Endothelial cell of umbilical vein (primary cell): Measurements from ENCODE around the gene DDX17. TPM values are rescaled to one million over a fixed set of nuclear protein-coding genes. Genes with fewer than 3 reads are reported as not detected.

Experiments used
- BruUV-seq: library from RNA; stranded (reverse); fragments of 400-500 nt; replicated peaks from 2 replicates; lab custom pipeline; 2021; lab: Mats Ljungman, UMichigan
- CTCF ChIA-PET: fragments of 300-600, 350-600 bp; sonication (Branson Sonifier 250); formaldehyde crosslinking; loops from one replicate; lab custom pipeline; 2021; ENCODE audit warnings: antibody characterized with exemption, inconsistent platforms; lab: Charles Lee
- POLR2A ChIA-PET: fragments of 300-600, 350-600 bp; sonication (Branson Sonifier 250); formaldehyde crosslinking; loops from one replicate; lab custom pipeline; 2021; ENCODE audit warnings: antibody characterized with exemption, inconsistent platforms; lab: Charles Lee
- DNase-seq: peaks from one replicate; pipeline ENCODE4 v3.0.0-alpha.2; 2011; ENCODE audit warnings: low read depth, low spot score
- FAIRE-seq: peaks from 2 replicates; lab custom pipeline; 2011; peaks lifted over from hg19 to GRCh38; lab: Jason Lieb, UNC
- H2AFZ ChIP-seq: 2 replicates; pipeline ENCODE4 v1.6.0; 2012; ENCODE audit warnings: low read depth, low read length, control low read depth, inconsistent platforms
- H3K27ac ChIP-seq: 2 replicates; pipeline ENCODE4 v1.5.1; 2011; ENCODE audit warnings: low read depth, mild to moderate bottlenecking, control low read depth, low read length, moderate library complexity; ENCODE audit not compliant: insufficient read depth
- H3K27me3 ChIP-seq, 2 experiments: 2 replicates each; pipeline versions ENCODE4 v1.6.0 to v1.6.1; 2011; ENCODE audit warnings: low read length in 2 of 2, mixed read lengths in 1 of 2; ENCODE audit not compliant: control insufficient read depth in 2 of 2, insufficient read depth in 2 of 2
- H3K36me3 ChIP-seq, 2 experiments: 2 replicates in 1 of 2; 3 replicates in 1 of 2; pipeline ENCODE4 v1.5.1; 2011; ENCODE audit warnings: low read length in 2 of 2, mild to moderate bottlenecking in 1 of 2, moderate library complexity in 1 of 2; ENCODE audit not compliant: control insufficient read depth in 2 of 2, insufficient read depth in 2 of 2; ENCODE audit errors: extremely low read depth in 1 of 2
- H3K4me1 ChIP-seq: 3 replicates; pipeline ENCODE4 v1.5.1; 2011; ENCODE audit warnings: mild to moderate bottlenecking, low read length; ENCODE audit not compliant: control insufficient read depth, insufficient read depth; ENCODE audit errors: extremely low read depth
- H3K4me2 ChIP-seq: 2 replicates; pipeline ENCODE4 v1.6.1; 2011; ENCODE audit warnings: low read length, control low read depth, mixed read lengths; ENCODE audit not compliant: insufficient read depth
- H3K4me3 ChIP-seq, 3 experiments: fragments of 200-600 bp in 1 of 3; sonication (generic), shearing (Covaris generic) in 1 of 3; replicated peaks in 1 of 3; 2 replicates each; pipeline ENCODE4 v1.5.1; 2011 to 2016; ENCODE audit warnings: control low read depth in 3 of 3, low read length in 3 of 3, mild to moderate bottlenecking in 2 of 3, inconsistent platforms in 1 of 3, low read depth in 1 of 3, moderate library complexity in 1 of 3; ENCODE audit not compliant: insufficient read depth in 1 of 3
- H3K79me2 ChIP-seq: 2 replicates; pipeline ENCODE4 v1.6.0; 2012; ENCODE audit warnings: low read length, inconsistent platforms; ENCODE audit not compliant: control insufficient read depth, insufficient read depth
- H3K9ac ChIP-seq: replicated peaks from 2 replicates; pipeline ENCODE3; 2011; ENCODE audit warnings: low read length, control low read depth; ENCODE audit not compliant: insufficient read depth; ENCODE audit errors: extremely low read depth
- H3K9me1 ChIP-seq: replicated peaks from 3 replicates; pipeline ENCODE4 v1.6.0; 2011; ENCODE audit warnings: mild to moderate bottlenecking, low read length; ENCODE audit not compliant: control insufficient read depth, insufficient read depth; ENCODE audit errors: extremely low read depth
- H3K9me3 ChIP-seq: replicated peaks from 2 replicates; pipeline ENCODE4 v1.5.1; 2012; ENCODE audit warnings: low read length, inconsistent platforms; ENCODE audit not compliant: control insufficient read depth, insufficient read depth
- H4K20me1 ChIP-seq: replicated peaks from 2 replicates; pipeline ENCODE3; 2011; ENCODE audit warnings: mild to moderate bottlenecking, low read length; ENCODE audit not compliant: control insufficient read depth, insufficient read depth; ENCODE audit errors: extremely low read depth
- EZH2 ChIP-seq: IDR thresholded peaks from 2 replicates; pipeline ENCODE4 v1.6.1; 2012; ENCODE audit warnings: borderline replicate concordance, low read depth, mild to moderate bottlenecking, moderate library complexity, low read length, inconsistent platforms; ENCODE audit not compliant: severe bottlenecking
- FOS ChIP-seq: IDR thresholded peaks from 2 replicates; pipeline ENCODE4 v1.6.1; 2011; ENCODE audit warnings: mild to moderate bottlenecking, low read length, moderate library complexity, borderline replicate concordance; ENCODE audit not compliant: insufficient read depth
- GATA2 ChIP-seq: IDR thresholded peaks from 2 replicates; pipeline ENCODE4 v1.7.0; 2011; ENCODE audit warnings: low read depth, mild to moderate bottlenecking, moderate library complexity, mixed read lengths, low read length; ENCODE audit not compliant: insufficient read length, insufficient read depth
- JUN ChIP-seq: IDR thresholded peaks from 2 replicates; pipeline ENCODE4 v1.6.1; 2011; ENCODE audit warnings: borderline replicate concordance, low read depth; ENCODE audit not compliant: insufficient read length, insufficient read depth
- MYC ChIP-seq: IDR thresholded peaks from one replicate; pipeline ENCODE4 v1.6.1; 2011; ENCODE audit warnings: mild to moderate bottlenecking, low read depth, low read length
- POLR2A ChIP-seq: IDR thresholded peaks from 2 replicates; pipeline ENCODE4 v1.6.1; 2012; ENCODE audit warnings: low read depth, mild to moderate bottlenecking, control low read depth, low read length
- POLR2AphosphoS5 ChIP-seq: IDR thresholded peaks from 2 replicates; pipeline ENCODE4 v1.6.1; 2012; ENCODE audit warnings: low read depth, mild to moderate bottlenecking, control low read depth, low read length, moderate library complexity; ENCODE audit not compliant: insufficient read depth
- dilution Hi-C: fragments of 300-500 bp; cut with MboI; formaldehyde crosslinking; loops from one replicate; pipeline ENCODE4 v1.15.0; 2019; ENCODE audit warnings: low sequenced_read_pairs; ENCODE audit not compliant: extremely low pct_ligation_motif_present
- intact Hi-C: fragments of 100-400 bp; cut with micrococcal nuclease; formaldehyde crosslinking; loops from one replicate; pipeline ENCODE4 v1.10.0; 2022
- polyA plus RNA-seq, 4 experiments: library from polyadenylated mRNA; depleted of rRNA in 3 of 4; stranded (reverse) in 3 of 4; unstranded in 1 of 4; fragments of >200 nt; gene quantifications; 2 replicates each; pipeline versions ENCODE4 v1.2.1 to v1.2.3, GENCODE V29; 2011 to 2012; ENCODE audit warnings: missing spikeins in 1 of 4
- total RNA-seq: library from RNA; stranded (reverse); gene quantifications from 2 replicates; pipeline ENCODE4 v1.2.3, GENCODE V29; 2021
- TF ChIP-seq, protein P1 (sequence below): IDR thresholded peaks from 2 replicates; pipeline ENCODE4 v1.6.1; 2011; ENCODE audit not compliant: insufficient read depth, insufficient read length
- TF ChIP-seq, protein P2 (sequence below), 2 donors: IDR thresholded peaks; 1 replicate in 1 of 2; 2 replicates in 1 of 2; pipeline ENCODE4 v1.5.1; 2011; ENCODE audit warnings: low read length in 2 of 2, mild to moderate bottlenecking in 2 of 2, moderate library complexity in 2 of 2, control low read depth in 1 of 2, inconsistent platforms in 1 of 2, low read depth in 1 of 2; ENCODE audit not compliant: insufficient read depth in 1 of 2; ENCODE audit errors: extremely low read depth in 1 of 2

The DDX17 gene
- total and polyA plus RNA-seq, 2 donors (not counting 3 experiments of a cell fraction or from before 2014, with no cell fraction given) = 393 to 402 TPM

DNA sequence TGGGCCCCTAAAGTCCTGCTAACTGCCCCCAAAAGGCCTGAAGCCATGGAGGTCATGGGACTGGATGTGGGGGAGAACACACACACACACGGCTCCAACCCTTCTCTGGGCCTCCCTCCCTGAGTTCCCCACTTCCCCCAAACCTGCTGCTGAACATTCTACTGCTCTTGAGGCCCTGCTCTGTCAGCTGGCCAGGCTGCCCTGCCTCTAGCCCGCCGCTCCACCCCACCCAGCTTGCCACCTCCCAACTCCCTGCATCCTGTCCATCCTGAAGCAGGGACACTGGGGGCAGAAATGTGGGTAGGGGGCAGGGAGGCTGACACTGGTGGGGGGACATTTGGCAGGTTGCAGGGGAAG is 52.1 kb downstream of the DDX17 start:
- dilution Hi-C loops (no loop called here), intact Hi-C loops (no loop called here)
- TF ChIP-seq MYC = no peak
- TF ChIP-seq, protein P1, sequence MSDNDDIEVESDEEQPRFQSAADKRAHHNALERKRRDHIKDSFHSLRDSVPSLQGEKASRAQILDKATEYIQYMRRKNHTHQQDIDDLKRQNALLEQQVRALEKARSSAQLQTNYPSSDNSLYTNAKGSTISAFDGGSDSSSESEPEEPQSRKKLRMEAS = no peak
- TF ChIP-seq POLR2AphosphoS5 = no peak
- TF ChIP-seq FOS = no peak
- TF ChIP-seq JUN = no peak
- no peak for TF ChIP-seq POLR2A
- no peak for TF ChIP-seq GATA2
- TF ChIP-seq EZH2 = no peak
- TF ChIP-seq, protein P2, sequence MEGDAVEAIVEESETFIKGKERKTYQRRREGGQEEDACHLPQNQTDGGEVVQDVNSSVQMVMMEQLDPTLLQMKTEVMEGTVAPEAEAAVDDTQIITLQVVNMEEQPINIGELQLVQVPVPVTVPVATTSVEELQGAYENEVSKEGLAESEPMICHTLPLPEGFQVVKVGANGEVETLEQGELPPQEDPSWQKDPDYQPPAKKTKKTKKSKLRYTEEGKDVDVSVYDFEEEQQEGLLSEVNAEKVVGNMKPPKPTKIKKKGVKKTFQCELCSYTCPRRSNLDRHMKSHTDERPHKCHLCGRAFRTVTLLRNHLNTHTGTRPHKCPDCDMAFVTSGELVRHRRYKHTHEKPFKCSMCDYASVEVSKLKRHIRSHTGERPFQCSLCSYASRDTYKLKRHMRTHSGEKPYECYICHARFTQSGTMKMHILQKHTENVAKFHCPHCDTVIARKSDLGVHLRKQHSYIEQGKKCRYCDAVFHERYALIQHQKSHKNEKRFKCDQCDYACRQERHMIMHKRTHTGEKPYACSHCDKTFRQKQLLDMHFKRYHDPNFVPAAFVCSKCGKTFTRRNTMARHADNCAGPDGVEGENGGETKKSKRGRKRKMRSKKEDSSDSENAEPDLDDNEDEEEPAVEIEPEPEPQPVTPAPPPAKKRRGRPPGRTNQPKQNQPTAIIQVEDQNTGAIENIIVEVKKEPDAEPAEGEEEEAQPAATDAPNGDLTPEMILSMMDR (IDR thresholded peaks at IDR 0.05; ENCODE audit: extremely low read depth in 1 of 2, insufficient read depth in 1 of 2, low read depth in 1 of 2, low read length in 2 of 2) = no peak
- Histone ChIP-seq H3K27me3 (peaks cover 47 to 51% of the 10 kb centered on the region in 2 experiments), H4K20me1 (no peaks in the 10 kb centered on the region), H2AFZ (no peak overlapping the region), H3K9me3 (no peaks in the 10 kb centered on the region), H3K36me3 (no peaks in the 10 kb centered on the region), H3K9me1 (no peaks in the 10 kb centered on the region), H3K4me1 (no peaks in the 10 kb centered on the region), H3K27ac (no peak overlapping the region), H3K4me3 (no peak overlapping the region), H3K9ac (no peak overlapping the region), H3K4me2 (no peak overlapping the region), H3K79me2 (no peaks in the 10 kb centered on the region)
- POLR2A ChIA-PET = no interaction called here
- BruUV-seq = no TSS peak
- DNase-seq (no peak), FAIRE-seq (no peak)
- CTCF ChIA-PET = no interaction called here
